ENCODE data around the gene ULK3. TPM values are rescaled to one million over a fixed set of nuclear protein-coding genes. Genes with fewer than 3 reads are reported as not detected.
"Not testable (repeated sequence)": the region's sequence is repeated elsewhere in the genome, so short reads cannot be mapped to it uniquely, and the experiment has no call there.

The ULK3 gene
- total RNA-seq = 10 to 100 TPM; 70.7 to 83.2 TPM
- long read RNA-seq, transcript ULK3-202 (15 exons, 2,738 nt) = minor isoform, 13 of 287 reads
- long read RNA-seq, transcript ULK3-220 (16 exons, 2,611 nt) = major isoform, 49 of 287 reads
- long read RNA-seq, partial matches to known transcripts = 159 of 287 reads
- long read RNA-seq, other reads (novel, unspliced or antisense) = 64 of 287 reads

DNA sequence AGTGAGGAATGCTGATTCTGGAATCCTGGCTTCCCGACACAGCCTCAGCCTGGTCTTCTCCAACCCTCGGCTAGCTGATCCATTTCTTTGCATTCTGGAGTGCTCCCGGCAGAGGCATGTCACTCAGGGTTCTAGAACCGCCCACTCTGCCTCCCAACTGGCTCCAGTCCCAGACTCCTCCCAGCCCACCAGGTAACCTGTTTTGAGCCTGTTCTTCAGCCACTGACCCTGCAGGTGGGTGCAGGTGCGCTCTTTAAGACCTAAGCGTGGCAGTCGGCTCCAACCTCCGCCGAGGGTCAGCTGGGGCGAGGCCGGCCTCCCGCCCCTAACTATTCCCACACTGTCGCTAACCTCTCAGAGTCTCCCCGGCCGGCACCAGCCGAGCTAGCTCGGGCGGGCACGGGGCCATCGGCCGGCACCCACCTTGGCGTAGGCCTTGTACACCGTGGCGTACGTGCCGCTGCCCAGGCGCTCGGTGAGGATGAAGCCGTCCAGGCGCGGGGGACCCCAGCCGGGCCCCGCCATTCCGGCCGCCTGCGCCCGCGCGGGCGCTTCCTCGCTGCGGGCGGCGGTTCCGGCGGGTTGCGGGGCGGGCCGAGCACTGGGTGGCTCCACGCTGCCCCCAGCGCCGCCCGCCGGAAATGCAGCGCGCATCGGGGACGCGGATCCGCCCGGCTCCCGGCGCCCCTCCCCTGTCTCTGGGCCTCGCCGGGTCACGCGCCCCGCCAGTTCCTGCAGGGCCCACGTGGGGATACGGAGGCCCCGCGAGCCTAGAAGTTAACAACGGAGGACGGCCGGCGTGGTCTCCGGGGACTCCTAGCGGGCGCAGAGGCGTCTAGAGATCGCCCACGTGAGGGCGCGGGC lies at the start of gene ULK3:
Gene ULK3, minus strand, starts transcription at position 576 of the 864 bp plus-strand sequence. Its CDS starts 51 bp downstream, at position 525.
- intact Hi-C loops (cut with DNase I, micrococcal nuclease) = no loop called here
- DNase-seq (peak; percentile 90 to 93), ATAC-seq (peak; percentile 83)

DNA sequence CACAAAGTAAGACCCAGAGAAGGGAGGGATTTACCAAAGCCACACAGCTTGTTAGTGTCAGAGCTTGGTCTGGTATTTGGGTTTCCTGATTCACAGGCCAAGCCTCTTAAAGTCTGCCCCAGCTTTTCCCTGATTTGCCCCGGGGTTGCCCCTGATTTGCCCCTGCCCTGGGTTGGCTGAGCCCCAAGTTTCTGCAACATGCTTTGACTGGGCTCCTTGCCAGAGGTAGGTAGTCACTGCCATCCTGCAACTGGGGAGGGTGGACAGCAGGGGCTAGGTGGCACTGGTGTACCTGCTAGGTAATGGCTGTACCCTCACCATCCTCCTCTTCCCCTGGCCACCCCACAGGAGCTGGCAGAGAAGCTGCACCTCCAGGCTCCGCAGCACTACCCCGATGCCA lies 49.4 kb upstream of the ULK3 start:
- ATAC-seq (peak; percentile 12), DNase-seq (peak in 1 of 2 donors; percentile 38)
- intact Hi-C loops (cut with DNase I, micrococcal nuclease) = no loop called here

GRCh38 chr15:74891469-74891868 lies 48.5 kb upstream of the ULK3 start:
- intact Hi-C loops (cut with DNase I, micrococcal nuclease) = no loop called here
- ATAC-seq = peak; percentile 84
- peak; percentile 76 to 78 for DNase-seq

DNA sequence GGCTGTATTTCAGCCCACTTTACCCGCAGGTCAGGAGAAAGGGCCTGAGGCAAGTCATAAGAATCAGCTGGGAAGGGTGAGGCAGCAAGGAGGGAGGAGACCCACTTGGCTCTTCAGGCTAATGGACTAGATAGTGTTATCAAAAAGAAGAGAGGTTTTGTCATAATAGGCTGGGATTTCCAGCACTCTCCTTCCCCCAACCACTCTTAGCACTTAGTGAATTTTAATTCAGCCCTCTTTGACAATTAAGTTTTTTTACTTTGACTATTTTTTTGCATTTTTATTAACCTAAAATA lies 47.7 kb upstream of the ULK3 start:
- intact Hi-C loops (cut with DNase I, micrococcal nuclease) = no loop called here
- ATAC-seq (no peak), DNase-seq (no peak)

DNA sequence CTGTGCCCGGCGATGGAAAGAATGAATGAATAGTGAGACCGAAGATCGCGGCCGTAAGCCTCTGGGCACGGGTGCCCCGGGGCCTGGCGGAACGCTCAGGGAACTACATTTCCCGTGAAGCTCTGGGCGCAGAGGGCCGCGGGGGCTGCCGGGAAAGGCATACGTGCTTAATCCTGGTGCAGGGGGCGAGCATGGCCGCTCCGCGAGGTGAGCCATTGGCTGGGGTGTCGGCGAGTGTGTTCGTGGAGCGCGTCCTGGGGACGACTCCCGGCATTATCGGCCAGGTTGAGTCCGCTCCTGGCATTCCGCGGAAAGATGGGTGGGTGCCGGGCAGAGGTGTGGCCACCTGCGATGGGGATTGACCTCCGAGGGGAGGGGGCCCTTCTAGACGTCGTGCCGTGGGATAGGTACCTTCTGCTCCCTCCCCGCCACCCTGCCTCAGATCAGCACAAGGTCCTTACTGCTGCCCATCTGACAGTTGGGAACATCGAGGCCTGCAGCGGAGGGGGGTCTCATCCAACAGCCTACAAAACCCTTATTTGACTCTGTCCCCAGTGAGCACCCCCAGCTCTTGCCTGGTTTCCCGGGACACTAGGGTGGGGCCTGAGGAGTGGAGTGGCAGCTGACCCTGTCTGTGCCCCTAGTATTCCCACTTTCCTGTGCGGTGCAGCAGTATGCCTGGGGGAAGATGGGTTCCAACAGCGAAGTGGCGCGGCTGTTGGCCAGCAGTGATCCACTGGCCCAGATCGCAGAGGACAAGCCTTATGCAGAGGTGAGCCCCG lies 47.1 kb upstream of the ULK3 start, which contains the start of gene MPI:
Gene MPI, plus strand, starts transcription at position 160 of the 782 bp plus-strand sequence. Its CDS starts 32 bp downstream, at position 192.
- ATAC-seq (peak; percentile 75), DNase-seq (peak; percentile 85 to 90)
- intact Hi-C loops (cut with DNase I, micrococcal nuclease) = no loop called here

GRCh38 chr15:74889390-74889882 lies 46.5 kb upstream of the ULK3 start:
- peak in 1 of 2 donors; percentile 48 for DNase-seq
- peak; percentile 4 for ATAC-seq
- intact Hi-C loops (cut with DNase I, micrococcal nuclease) = no loop called here

GRCh38 chr15:74888716-74889115 lies 45.8 kb upstream of the ULK3 start:
- DNase-seq (no peak), ATAC-seq (no peak)
- intact Hi-C loops (cut with DNase I, micrococcal nuclease) = no loop called here

DNA sequence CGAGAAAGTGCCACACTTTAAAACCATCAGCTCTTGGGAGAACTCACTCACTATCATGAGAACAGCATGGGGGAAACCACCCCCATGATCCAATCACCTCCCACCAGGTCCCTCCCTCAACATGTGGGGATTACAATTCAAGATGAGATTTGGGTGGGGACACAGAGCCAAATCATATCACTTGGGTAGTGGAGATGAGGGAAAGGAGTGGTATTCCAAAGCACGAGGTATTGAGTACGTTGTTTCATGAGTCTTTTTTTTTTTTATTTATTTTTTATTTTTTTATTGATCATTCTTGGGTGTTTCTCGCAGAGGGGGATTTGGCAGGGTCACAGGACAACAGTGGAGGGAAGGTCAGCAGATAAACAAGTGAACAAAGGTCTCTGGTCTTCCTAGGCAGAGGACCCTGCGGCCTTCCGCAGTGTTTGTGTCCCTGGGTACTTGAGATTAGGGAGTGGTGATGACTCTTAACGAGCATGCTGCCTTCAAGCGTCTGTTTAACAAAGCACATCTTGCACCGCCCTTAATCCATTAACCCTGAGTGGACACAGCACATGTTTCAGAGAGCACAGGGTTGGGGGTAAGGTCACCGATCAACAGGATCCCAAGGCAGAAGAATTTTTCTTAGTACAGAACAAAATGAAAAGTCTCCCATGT lies 44.7 kb upstream of the ULK3 start:
- ATAC-seq; intact Hi-C loops (cut with DNase I, micrococcal nuclease); DNase-seq: not testable (repeated sequence)

DNA sequence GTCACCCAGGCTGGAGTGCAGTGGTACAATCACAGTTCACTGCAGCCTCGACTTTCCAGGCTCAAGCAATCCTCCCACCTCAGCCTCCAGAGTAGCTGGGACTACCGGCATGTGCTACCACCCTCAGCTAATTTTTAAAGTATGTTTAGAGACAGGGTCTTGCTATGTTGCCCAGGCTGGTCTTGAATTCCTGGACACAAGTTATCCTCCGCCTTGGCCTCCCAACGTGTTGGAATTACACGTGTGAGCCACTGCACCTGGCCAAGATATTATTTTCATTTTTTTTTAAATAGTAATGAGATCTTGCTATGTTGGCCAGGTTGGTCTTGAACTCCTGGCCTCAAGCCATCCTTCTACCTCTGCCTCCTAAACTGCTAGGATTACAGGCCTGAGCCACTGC lies 42.5 kb upstream of the ULK3 start:
- intact Hi-C loops (cut with DNase I, micrococcal nuclease) = no loop called here
- ATAC-seq (no peak), DNase-seq (no peak)

DNA sequence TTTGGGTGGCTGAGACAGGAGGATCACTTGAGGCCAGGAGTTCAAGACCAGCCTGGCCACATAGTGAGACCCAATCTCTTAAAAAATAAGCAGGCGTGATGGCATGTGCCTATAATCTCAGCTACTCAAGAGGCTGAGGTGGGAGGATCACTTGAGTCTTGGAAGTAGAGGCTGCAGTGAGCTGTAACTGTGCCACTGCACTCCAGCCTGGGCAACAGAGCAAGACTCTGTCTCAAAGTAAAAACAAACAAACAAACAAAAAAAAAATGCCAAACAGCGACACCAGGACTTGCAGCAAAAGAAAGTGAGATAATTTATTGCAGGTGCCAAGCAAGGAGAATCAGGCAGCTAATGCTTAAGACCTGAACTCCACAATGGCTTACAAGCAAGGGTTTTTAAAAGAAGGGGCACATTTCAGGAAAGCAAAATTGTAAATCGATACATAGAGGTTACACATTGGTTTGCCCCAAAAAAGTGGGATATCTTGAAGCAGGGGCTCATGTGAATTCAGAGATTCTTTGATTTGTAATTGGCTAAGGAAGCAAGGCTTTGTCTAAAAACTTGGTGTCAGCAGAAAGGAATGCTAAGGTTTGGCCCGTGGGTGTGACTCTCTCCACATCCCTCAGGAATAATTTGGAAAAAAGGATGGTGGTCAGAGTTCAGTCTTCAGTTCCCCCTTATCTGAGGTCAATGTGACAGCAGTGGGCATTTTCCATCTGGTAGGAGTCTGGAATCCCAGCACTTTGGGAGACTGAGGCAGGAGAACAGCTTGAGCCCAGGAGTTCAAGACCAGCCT lies 41.7 kb upstream of the ULK3 start:
- ATAC-seq = no peak
- no peak for DNase-seq
- intact Hi-C loops (cut with DNase I, micrococcal nuclease) = no loop called here

DNA sequence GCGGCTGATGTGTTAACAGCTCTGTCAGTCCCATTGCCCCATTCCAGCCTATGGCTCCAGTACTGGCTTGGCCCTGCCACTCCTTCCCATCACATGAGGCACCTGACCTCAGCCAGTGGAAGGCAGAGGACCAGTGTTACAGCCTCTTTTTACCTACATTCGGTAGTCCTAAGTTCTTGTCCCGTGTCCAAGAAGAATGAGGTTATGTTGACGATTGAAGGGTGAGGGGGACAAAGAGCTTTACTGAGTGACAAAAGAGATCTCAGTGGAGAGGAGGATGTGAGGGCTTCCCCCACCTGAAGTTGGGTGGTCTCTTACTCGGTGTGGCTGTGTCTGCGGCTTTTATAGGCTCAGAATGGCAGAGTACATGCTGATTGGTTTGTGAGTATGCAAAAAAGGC lies 39.6 kb upstream of the ULK3 start:
- DNase-seq (no peak), ATAC-seq (no peak)
- intact Hi-C loops (cut with DNase I, micrococcal nuclease) = no loop called here

DNA sequence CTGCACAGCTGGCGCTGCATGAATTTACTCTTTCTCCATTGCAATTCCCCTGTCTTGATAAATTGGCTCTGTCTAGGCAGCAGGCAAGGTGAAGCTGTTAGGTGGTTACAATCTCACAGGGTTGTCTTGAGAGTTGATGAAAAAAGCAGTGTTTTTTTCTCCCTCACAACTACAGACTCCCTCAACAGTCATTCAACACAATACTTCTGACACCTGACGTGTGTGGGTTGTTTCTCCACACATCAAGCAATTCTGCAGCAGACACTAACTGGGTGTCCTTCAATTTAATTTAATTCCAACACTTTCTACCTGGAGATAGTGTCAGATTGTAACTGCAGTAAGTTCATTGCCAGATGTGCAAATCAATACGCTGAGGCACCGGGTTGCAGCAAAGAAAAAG lies 35.3 kb upstream of the ULK3 start:
- no peak for DNase-seq
- ATAC-seq = no peak
- intact Hi-C loops (cut with DNase I, micrococcal nuclease) = no loop called here

- ATAC-seq (no peak), DNase-seq (peak in 1 of 2 donors; percentile 56)
- intact Hi-C loops (cut with DNase I, micrococcal nuclease) = no loop called here
Measured at GRCh38 chr15:74873756-74874424, 30.9 kb upstream of the ULK3 start.

GRCh38 chr15:74873036-74873755 lies 30.2 kb upstream of the ULK3 start, which contains the start of gene SCAMP2:
SCAMP2 (minus strand) TSS chr15:74873365; CDS start chr15:74873255, 110 bp downstream.
- DNase-seq (peak; percentile 95 to 98), ATAC-seq (peak; percentile 77)
- intact Hi-C loops (cut with DNase I, micrococcal nuclease) = no loop called here

GRCh38 chr15:74872702-74873035 lies 29.7 kb upstream of the ULK3 start:
- ATAC-seq (no peak), DNase-seq (no peak)
- intact Hi-C loops (cut with DNase I, micrococcal nuclease) = no loop called here

DNA sequence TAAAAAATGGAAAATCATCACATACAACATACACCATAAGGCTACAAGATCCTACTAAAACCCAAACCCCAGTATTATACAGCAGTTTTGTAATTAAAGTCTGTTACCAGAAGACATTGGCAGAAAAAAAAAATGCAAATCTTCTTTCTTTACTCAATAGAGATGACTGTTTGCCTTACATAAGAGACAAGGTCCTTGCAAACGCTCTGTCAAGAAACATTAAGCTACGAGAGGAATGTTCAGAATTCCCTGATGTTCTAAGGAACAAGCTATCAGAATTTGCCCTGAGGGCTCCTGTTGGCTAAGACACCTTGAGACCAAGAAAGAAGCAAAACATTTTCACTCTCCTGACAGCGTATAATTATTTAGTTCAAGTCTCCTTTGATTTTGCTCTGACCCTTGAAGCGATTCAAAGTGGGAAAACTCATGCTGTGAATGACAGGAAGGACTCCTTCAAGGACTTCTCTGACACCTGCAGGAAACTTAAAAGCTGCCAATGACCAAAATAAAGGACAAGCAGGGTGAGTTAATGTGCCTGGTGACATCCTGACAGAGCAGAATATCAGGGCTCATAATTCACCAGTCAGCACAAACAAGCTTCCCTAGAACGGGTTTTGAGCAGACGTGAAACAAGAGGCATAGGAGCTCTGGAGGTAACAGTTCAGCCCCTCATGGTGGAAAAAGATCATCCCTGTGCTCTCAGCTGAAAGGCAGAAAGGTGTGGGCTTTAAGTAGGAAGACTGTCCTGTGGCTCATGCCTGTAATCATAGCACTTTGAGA lies 27.7 kb upstream of the ULK3 start:
- intact Hi-C loops (cut with DNase I, micrococcal nuclease) = no loop called here
- DNase-seq (no peak), ATAC-seq (no peak)
